Measurements from ENCODE around the gene MTMR3.

Gene MTMR3

DNA sequence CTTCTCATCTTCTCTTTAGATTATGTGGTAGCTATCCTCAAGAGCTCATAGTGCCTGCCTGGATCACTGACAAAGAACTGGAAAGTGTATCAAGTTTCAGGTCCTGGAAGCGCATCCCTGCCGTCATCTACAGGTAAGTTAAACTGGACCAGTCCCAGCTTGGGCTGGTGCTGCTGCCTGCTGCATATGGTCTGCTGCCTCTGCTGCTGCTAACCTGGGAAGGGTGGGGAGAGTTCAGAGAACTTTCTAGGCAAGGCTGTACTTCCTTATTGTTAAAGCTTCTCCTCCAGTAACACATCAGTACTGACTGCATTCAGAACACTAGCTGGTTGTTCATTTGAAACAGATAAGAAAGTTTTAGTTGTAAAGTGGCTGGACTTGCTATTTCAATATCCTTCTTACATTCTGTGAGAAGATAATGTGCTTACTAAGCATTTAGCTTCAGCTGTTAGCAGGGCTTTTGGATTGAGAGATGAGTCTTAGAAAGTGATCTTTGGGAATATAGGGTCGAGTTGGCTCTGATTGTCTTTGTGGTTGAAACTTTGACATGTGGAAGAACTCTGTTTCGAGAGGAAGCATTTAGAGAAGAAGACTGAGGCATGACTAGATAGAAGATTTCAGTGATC lies 120.0 kb downstream of the MTMR3 start:
- DNase-seq (ENCODE audit: low read depth in 2 of 2): no peak

GRCh38 chr22:30004101-30004500 lies 121.1 kb downstream of the MTMR3 start:
- DNase-seq (ENCODE audit: low read depth in 2 of 2): no peak

- DNase-seq (ENCODE audit: low read depth in 2 of 2): no peak
These were observed 121.7 kb downstream of the MTMR3 start for GRCh38 chr22:30004694-30005093.

DNA sequence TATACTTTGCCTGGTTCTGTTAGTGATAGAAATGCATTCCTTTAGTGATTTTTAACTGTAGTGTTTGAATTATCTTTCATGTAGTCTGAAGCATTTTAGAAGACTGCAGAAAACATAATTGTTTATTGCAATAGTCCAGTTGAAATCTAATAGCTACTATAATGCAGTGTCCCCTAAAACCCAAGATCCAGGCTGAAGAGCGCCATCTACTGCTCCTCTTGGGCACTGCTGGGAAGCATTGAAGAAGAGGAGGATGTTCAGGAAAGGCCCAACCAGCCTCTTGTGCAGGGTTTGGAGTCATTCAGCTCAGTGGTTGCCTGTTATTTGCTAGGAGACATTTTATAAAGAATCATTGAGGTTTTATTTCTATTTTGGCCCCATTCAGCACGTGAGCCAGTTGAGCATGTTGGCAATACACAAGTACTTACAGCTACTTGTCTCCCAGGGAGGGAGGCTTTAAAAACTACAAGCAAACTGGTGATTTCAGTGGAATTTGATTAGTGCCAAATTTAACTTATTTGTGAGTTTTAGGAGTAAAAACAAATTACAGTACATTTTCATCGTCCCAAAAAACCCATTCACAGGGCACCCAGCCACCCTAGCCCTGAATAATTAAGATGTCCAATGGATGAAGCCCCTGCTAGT lies 122.4 kb downstream of the MTMR3 start:
- DNase-seq (ENCODE audit: low read depth in 2 of 2): peak; percentile 35 to 46

DNA sequence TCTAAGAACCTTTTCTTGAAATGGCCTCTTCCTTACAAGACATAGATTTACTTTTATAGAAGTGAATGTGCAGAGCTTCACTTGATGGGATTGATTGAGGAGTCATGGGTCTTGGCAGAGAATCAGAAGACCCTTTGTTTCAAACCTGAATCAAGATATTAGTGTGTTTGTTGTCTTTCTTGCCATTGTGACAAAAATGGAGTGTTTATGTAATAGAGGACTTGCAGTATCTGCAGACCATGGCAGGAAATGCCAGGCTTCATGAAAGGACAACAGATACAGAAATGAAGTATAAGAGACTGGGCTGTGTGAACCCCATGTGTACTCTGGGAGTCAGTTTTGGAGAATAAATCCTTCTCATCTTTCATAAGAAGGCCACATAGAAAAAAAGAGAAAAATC lies 124.4 kb downstream of the MTMR3 start:
- no peak for DNase-seq (ENCODE audit: low read depth in 2 of 2)

DNA sequence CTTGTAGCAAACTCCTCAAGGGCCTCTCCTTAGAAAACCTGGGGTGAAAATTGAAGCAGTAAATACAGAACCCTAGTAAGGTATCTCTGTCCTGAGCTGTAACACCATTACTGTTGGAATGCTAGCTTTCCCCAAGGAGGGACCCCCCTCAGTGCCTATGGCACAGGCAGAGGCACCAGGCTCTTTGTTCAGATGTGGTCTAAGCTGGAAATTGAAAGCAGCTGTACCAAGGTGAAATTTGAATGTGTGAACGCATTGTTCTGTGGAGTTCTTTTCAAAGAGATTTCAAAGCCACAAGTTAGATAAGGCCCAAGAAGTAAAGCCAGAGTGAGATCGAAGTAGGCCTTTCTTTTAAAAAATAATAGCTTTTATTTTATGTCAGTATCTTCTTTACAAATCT lies 125.4 kb downstream of the MTMR3 start:
- no peak for DNase-seq (ENCODE audit: low read depth in 2 of 2)

DNA sequence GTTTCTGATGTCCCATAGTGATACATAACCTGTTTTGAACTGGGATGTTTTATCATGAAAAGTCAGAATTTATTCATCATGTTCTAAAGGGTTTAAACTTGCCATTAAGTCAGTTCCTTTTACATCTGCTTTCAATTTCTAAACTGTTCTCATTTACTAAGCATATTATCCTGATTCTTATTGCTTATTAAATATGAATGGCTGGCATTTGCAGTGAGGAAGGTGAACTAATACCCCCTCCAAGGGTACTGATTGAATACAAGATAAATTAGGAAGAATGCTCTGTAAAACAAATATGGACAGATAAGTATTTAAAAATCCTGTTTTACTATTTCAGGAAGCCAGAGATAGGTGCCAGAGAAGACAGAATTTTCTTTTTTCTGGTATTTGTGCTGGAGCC lies 126.5 kb downstream of the MTMR3 start:
- DNase-seq (ENCODE audit: low read depth in 2 of 2): no peak

DNA sequence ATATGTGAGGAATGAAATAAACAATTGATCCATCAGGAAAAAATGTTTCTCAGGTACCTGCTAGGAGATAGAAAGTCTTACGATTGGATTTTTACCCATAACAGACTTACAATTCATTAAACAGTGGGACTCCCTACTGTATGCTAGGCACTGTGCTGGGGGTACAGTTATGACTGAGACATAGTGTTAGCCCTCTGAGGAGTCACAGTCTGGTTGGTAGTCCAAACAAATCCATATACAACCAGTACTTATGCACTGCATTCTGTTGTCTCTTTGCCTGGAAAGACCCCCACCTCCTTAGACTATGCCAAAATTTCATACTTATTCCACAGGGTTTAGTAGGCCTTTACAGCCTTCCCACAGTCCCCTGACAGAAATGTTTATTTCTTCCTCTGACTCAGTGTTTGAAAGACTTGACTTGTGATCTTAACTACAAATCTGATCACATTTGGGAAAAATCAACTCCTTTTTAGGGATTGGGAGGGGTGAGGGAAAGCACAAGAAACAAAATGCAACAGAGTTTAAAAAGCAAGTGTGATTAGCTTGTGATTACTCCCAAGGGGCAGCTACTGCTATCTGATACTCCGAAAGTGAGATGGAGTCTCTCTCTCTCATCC lies 127.9 kb downstream of the MTMR3 start:
- no peak for DNase-seq (ENCODE audit: low read depth in 2 of 2)

GRCh38 chr22:30013201-30013600 lies 130.2 kb downstream of the MTMR3 start:
- DNase-seq (ENCODE audit: low read depth in 2 of 2): no peak

DNA sequence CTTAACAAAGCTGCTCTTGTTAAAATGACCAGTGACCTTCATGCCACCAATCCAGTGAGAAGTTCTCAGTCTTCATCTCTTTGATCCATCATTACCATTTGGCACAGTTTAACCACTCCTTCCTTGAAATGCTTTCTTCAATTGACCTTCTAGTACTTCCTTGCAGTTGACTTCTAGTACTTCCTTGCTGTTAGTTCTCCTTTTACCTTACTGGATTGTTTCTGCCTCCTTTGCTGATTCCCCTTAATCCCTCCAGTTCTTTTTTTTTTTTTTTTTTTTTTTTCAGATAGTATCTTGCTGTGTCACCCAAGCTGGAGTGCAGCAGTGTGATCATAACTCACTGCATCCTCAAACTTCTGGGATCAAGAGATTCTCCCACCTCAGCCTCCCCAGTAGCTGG lies 131.3 kb downstream of the MTMR3 start:
- DNase-seq (ENCODE audit: low read depth in 2 of 2): no peak

DNA sequence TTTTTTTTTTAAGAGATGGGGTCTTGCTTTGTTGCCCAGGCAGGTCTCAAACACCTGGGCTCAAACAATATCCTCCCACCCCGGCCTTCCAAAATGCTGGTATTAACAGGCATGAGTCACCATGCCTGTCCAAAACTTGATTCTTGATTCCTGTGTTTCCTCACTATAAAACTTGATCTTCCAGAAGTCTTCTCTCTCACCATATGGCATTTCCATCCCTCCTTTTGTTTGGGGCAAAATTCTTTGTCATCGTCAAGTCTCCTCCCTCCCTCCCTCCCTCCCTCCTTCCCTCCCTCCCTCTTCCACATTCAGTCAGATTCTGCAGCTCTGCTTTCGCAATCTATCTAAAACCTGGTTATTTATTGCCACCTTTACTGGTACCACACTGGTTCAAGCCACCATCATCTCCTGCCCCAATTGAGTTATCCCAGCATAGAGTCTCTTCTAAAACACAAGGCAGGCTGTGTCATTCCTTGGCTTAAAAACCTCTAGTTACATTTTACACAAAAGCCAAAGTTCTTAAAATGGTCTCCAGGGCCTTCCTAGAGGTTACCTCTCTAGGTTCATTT lies 132.3 kb downstream of the MTMR3 start:
- no peak for DNase-seq (ENCODE audit: low read depth in 2 of 2)

DNA sequence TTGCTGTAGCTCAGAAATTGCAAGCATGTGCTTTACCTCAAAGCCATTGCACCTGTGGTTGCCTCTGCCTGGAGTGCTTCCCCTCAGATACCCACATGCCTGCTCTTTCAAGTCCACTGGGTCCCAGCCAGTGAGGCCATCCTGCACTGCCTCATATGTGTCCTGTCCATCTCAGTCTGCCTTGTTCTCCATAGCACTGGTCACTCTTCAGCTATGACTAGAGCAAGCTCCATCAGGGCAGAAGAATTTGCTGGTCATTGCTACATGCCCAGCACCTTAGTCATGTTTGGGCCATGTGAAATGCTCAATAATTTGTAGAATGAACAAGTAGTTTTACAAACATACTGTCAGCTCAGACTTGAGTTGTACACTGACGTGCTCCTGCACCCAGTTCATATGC lies 132.9 kb downstream of the MTMR3 start:
- no peak for DNase-seq (ENCODE audit: low read depth in 2 of 2)

- DNase-seq (ENCODE audit: low read depth in 2 of 2): no peak
These were observed 133.6 kb downstream of the MTMR3 start for GRCh38 chr22:30016596-30016995.

DNA sequence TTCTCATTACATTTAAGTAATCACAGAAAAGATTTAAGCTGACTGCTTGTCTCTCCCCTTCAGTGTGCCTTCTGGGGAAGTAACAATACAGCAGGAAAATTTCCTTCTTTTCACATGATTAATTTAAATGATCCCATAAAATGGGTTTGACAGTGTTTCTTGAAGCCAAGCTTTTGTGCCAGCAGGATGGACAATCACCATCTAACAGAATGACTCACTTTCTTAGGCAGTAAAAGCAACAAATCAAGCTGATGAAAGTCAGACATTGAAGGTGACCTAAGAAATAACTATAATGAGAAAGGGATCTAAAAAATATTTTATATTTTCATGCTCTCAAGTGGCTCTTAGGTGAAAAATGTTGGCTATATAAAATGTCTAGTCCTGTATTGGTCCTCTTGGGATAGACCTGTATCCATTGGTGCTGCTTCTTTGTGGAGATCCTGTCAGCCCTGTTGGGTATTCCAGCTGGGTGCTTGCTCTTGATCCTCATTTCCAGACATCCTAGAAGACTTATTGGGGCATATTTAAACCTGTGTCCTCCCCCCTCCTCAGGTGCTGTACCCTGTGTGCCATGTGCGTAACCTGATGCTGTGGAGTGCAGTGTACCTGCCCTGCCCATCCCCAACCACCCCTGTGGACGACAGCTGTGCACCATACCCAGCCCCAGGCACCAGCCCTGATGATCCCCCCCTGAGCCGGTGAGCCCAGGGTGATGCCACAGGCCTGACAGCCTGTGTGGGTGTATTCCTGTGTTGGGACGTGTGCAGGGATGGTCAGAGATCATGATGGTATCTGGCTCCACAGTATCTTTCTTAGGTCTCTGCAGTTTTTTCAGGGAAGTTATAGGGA lies 134.6 kb downstream of the MTMR3 start:
- DNase-seq (ENCODE audit: low read depth in 2 of 2): no peak

- DNase-seq (ENCODE audit: low read depth in 2 of 2): no peak
These were observed 137.5 kb downstream of the MTMR3 start for GRCh38 chr22:30020511-30020910.

DNA sequence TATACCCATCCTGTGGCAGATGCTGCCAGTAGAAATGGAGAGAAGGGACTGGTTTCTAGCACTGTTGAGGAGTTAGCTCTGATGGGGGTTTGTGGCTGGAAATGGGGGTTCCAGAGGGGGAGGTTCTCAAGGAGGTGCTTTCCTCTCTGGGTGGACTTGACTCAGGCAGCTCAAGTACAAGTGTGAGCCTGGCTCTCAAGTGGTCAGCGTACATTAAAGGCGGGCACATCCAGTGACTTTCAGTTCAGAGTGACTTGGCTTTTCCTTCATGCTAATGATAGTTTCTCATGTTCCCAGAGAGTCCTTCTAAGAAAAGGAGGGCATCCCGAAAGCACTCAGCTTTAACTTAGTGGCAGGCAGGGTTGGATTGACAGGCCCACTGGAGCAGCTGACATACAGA lies 138.4 kb downstream of the MTMR3 start:
- no peak for DNase-seq (ENCODE audit: low read depth in 2 of 2)

DNA sequence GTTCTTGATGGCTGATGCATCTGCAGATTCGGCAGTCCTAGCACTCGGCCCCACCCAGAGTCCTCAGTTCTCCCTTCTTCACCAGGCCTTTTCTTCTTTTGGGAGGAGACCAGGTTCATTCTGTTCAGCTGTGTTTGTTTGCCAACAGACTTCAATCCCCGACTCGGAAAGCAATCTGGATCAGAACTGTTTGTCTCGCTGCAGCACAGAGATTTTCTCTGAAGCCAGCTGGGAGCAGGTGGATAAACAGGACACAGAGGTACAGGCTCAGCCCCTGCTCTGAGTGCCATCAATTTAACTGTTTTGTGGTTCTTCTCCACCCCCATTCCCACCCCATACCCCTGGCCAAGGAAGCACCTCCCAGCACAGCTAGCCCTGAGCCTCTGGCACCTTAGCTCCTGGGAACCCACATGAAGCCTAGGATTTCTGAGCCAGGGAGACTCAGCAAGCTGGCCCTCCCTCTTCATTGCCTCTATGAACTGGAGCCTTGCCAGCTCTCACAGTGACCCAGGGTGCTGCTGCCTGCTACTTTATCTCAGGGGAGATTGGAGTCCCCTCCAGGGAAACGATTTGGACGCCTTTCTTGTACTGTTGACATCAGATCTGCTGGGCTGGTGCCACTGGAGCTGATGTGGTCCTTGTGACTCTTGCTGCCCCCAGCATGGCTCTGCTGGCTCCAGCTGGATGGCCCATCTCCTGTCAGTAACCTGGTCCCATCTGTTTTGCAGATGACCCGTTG lies 139.1 kb downstream of the MTMR3 start:
- no peak for DNase-seq (ENCODE audit: low read depth in 2 of 2)

DNA sequence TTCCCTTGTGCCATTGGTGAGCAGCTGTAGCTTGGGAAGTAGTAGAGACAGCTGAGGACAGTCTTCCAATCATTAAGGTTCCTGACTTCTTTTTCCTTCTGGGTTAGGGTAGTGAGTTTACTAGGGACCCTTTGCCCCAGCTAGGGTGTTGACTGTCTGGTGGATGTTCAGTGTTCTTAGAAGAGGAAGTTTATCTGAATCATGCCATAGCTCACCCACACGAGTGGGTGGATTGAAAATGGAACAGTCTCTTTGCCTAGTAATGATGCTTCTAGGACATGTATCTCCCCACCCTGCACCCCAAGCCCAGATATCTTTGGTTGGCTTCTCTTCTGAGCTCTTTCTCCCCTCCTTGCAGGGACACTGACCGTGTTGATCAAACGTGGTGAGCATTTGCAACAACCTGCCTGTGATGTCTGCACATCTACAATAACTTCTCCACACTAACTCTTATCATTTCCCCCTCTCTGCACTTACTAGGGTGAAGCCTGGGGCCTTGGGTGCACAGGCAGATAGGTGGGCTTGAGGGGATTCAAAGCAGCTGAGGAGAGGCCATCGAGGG lies 140.2 kb downstream of the MTMR3 start:
- DNase-seq (ENCODE audit: low read depth in 2 of 2): no peak

DNA sequence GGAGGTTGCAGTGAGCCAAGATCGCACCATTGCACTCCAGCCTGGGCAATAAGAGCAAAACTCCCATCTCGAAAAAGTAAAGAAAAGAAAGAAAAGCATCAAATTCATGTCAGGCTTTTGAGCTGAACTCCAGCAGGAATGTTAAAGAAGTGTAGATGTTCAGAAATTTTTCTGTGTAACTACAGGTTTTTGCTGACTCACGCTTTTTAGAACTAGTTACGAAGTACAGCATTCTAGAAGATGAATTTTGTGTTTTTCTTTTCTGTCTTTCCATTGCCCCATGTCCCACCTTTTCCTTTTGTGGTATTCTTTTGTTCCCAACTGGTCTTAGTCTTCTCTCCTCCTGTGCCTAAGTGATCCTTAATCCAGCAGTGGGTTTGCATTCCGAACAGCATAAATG lies 141.3 kb downstream of the MTMR3 start:
- DNase-seq (ENCODE audit: low read depth in 2 of 2): no peak

DNA sequence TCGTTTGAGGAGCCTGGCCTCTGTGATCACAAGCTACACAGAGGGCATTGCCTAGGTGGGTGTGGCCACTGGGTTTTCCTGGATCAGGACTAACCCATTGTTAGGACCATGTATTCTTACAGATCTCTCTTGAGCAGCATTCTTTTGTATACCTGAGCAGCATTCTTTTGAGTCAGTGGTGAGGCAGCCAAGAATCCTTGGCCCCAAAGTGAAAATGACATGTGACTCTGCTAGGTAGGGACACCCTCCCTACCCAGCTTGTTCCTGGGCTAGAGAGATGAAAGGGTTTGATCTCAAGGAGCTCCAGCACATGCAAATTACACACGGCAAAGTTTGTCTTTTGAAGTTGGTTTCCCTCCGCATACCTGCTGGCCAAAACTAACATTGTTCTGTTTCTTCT lies 142.2 kb downstream of the MTMR3 start:
- no peak for DNase-seq (ENCODE audit: low read depth in 2 of 2)

DNA sequence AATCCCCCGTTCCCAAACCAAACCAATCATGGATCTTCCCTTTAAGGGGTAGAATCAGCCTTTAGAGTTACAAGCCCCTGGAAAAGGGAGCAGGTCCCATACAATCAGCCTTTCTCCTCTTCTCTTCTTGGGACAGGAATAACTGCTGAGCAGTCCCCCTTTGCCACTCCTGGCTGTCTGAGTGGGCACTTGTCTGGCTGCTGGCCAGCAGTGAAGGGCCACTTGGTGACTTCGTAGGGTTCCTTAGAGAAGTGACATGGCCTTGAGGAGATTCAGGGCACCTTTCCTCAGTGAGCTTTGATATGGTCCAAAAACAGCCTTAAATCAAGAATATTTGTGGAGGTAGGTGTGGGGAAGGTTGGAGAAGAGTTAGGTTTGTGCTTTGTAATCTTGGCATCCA lies 143.8 kb downstream of the MTMR3 start:
- no peak for DNase-seq (ENCODE audit: low read depth in 2 of 2)
